Hematopoietic multipotent progenitor cell treated with erythropoietin and hydrocortisone succinate and interleukin-3 and kit ligand, for 4 days (in vitro differentiated cells): ENCODE results near the gene RAB10.
"Not testable (repeated sequence)": the region's sequence is repeated elsewhere in the genome, so short reads cannot be mapped to it uniquely, and the experiment has no call there.

ENCODE experiments used
- DNase-seq: peaks from one replicate; pipeline ENCODE4 v3.0.0-alpha.2; 2015

Gene RAB10

GRCh38 chr2:26064846-26065245, 31.0 kb downstream of the RAB10 start:
- no peak for DNase-seq

GRCh38 chr2:26067186-26067974, 33.5 kb downstream of the RAB10 start:
- DNase-seq, result no peak

- DNase-seq, result peak; percentile 38
Observed at GRCh38 chr2:26067980-26068507, 34.2 kb downstream of the RAB10 start.

DNA sequence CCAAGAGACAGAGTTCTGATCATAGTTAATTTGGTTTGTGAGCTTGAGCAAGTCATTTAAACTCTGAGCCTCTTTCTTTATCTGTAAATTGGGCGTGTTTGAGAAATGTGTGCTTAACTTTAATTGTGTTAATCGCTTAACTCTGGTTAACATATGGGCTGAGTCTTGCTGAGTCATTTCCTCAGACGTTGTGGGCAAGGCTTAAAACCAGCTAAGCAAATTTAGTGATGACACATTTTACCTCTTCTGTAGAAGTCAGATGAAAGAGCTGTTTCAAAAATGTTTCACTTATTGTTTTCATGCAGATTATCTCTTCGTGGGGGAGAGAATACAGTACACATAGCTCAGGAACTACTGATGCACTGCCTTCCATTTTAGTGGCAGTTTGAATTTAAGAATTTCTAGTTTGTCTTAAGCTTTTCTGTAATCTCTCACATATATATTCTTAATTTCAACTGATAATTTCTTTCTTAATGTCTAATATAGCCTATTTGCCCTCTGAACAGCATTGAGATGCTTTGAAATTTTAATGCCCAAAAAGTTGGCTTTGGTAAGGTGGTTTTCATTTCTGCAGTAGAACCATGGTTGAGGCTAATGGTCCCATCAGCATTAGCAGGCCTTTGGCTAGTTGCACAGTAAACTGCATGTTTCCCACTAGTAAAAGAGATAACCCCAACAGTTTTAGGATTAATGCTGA, 34.9 kb downstream of the RAB10 start:
- peak; percentile 98 for DNase-seq

DNA sequence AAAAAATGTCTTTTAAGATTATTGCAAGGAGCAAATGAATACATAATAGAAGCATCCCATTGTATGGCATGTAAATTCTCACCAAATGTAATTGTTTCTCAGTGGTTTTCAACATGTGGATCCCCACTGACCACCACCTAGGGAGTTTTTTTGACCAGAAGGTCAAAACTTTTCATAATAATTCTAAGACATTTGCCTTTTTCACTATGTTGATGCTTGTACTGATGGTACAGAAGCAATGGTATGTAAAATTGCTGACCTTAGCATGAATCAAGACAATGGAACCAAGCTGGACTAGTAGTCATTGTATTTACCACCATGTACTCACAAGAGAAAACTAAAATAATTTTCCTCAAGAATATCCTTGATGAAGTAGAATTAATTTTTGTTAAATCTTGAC, 36.8 kb downstream of the RAB10 start:
- DNase-seq, result no peak

DNA sequence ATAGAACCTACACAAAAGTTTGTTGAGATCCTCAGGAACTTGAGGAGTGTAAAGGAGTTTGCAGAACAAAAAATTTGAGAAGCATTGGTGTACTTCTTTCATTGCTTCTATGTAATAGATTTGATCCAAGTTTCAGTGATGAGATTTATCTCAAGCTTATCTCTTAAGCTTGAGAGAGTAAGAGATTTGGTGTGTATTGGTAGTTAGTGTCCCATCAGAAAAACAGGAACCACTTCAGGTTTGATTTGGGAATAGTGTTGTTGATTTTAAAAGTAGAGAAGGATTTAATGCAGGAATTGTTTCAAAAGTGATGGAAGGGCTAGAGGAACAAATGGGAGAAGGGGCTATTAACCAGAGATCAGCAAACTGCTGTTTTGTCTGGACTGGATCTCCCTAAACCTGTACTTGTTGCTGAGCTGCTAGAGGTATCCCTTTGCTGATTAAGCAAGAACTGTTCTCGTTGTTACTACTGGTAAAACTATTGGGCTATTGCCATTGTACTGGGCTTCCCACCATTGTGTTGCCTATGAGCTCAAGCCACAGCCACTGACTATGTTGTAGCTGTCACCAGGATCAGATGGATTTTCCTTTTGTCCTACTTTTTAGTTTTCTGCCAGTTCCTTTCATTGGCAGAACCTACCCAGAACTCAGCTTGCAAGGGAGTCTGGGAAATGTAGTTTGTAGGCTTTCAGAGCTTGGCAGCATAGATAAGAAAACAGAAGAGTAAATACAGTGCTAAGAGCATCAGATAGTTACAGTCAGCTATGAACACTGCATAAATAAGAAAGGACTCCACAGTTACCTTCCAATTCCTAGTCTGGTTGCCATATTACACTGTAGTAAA, 39.3 kb downstream of the RAB10 start:
- DNase-seq, result peak; percentile 64

DNA sequence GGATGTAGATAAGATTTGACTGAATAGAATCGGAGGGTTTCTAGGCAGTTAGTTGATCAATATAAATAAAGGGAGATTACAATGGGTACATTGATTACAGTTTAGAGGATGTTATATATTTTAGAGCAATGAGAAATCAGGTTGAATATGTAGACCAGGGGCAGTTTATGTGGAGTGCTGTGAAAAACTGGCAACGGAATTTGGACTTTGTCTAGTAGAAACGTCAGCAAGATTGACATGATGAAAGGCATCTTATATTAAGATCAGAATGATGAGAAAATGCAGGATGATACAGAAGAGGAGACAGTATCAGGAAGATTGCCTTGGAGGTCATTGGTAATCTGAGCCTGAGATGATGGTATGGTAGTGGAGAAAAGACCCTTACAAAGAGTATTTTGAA, 39.9 kb downstream of the RAB10 start:
- DNase-seq, result no peak

GRCh38 chr2:26074676-26075075, 40.8 kb downstream of the RAB10 start:
- DNase-seq, result no peak

DNA sequence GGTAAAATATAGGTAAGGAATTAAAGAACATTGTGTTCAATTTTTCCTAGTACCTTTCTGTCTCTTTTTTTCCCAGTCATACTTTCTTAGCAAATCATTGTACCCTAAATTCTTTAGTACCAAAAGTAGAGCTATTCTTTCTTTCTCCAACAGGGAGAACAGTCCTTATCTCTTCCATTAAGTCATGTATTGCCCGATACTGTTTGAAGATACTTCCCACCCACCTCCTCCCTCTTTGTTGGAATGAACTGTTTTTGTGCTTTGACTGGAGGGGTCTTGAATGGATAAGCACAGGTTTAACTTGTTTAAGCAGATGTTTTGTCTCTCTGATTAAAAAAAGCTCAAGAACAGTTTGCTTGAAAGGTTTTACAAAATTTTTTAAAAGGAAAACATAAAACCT, 41.3 kb downstream of the RAB10 start:
- no peak for DNase-seq

DNA sequence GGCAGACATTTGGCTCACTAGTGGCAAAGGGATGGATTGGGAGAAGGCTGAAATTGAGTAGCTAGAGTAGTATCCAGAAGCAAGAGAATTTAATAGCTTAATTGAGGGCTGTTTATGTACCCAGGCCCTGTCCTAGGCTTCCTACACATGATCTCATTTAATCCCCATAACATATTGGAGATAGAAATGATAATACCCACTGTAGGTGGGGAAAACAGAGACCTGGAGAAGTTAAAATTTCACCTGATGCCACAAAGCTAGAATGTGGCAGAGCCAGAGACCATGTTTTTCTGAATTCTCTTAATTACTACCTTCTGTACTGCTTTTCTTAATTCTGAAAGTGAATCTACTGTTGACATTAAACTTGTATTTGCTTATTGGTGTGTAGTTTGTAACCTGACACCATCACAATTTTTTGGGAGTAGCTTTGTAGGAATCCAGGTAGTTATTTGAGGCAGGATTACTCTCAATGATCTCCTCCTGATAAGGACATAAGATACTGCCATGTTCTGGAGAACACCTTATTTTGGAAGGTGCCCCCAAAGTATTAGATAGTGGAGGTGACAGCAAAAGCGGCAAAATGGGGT, 42.2 kb downstream of the RAB10 start:
- DNase-seq, result no peak

DNA sequence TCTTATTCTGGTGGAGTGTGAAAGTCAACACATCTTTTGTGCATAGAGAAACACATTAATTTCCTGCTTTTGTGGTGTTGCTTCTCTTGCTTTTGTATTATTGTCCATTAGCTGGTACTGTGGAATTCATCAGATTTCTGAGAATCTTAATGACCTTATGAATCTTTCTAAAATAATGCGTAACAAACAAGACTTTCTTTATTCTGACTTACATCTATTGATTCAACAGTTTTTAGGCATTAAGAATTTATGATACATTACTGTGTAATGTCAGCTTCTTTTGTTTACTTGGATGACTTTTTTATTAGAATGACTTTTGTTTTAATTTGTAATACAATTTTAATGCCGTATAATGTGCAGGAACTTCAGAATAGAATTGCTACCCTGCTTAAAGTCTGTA, 43.4 kb downstream of the RAB10 start:
- no peak for DNase-seq

GRCh38 chr2:26078939-26079338, 45.1 kb downstream of the RAB10 start:
- no peak for DNase-seq

DNA sequence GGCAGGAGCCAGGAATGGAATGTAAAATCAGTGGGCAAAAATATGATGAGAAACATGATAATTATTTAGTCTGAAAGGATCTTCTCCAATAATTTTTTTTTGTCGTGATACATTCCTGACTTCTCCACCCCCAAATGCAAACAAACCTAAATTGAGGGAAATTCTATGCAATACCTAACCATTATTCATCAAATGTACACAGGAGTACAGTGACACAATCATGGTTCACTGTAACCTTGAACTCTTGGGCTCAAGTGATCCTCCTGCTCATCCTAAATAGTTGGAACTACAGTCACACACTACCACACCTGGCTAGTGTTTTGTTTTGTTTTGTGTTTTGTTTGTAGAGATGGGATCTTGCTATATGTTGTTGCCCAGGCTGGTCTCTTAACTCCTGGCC, 46.5 kb downstream of the RAB10 start:
- no peak for DNase-seq

GRCh38 chr2:26080925-26081324, 47.0 kb downstream of the RAB10 start:
- not testable (repeated sequence) for DNase-seq

GRCh38 chr2:26081556-26081955, 47.7 kb downstream of the RAB10 start:
- no peak for DNase-seq

GRCh38 chr2:26086155-26086637, 52.3 kb downstream of the RAB10 start:
- DNase-seq, result peak; percentile 51

- no peak for DNase-seq
Observed at GRCh38 chr2:26086779-26087178, 52.9 kb downstream of the RAB10 start.

DNA sequence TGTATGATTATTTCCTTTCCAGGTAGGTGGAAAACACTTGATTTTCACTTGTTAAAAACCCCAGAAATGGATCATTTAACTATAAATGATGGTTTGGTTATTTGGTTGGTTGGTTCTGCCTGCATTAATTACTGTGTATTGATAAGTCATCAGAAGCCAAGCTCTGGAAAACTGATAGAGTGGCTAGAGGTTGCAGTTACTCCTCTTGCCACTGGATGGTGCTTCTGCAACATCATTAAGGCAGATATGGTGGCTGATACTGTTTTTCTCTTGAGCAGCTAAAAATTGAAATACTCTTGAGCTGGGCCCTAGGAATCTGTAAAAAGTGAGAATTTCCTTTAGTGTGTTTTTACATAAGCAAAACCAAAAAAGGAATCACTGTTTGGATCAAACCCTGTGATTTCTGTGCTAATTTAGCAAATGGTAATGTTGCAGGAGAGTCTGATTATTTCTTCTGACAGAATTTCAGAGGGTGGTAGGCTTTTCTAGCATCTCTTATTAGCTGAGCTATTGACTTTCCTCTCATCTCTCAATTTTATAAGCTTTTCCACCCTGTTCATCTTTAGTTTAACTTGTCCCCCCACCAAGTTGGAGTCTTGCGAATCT, 54.3 kb downstream of the RAB10 start:
- DNase-seq, result peak; percentile 74

GRCh38 chr2:26088931-26089330, 55.0 kb downstream of the RAB10 start:
- not testable (repeated sequence) for DNase-seq

DNA sequence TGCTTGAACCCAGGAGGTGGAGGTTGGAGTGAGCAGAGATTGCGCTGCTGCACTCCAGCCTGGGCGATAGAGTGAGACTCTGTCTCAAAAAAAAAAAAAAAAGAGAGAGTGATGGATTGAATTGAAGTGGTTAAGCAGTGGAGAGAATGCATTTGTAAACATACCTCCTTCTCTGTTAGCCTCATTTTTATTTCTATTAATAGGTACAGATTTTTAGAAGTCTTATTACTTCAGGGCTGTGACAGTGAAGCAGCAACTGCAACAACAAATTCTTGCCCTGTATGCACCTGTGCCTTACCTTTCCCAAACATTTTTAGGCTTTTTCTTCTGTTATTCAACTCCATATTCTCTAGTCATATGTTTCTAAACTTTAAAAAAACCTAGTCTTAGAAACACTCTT, 55.5 kb downstream of the RAB10 start:
- DNase-seq, result no peak

DNA sequence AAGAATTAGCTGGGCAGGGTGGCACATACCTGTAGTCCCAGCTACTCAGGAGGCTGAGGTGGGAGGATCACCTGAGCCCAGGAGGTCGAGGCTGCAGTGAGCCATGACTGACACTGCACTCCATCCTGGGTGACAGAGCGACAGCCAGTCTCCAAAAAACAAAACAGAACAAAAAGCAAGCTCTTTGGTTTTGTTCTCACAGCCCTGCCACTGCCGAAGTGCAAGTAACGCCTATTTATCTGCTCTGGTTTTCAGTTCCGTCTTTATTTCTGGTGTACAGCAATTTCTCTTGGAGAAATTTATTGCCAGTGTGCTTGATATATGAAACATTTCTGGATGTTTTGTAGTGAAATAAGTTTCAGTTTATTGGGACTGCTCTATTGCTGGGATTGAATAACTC, 61.9 kb downstream of the RAB10 start:
- no peak for DNase-seq

- no peak for DNase-seq
Observed at GRCh38 chr2:26099933-26100332, 66.0 kb downstream of the RAB10 start.
